Measurements from ENCODE around the gene OR4D1.
A peak's percentile ranks its signal among the peaks of the same experiment; 100 is the strongest.

OR4D1 gene

DNA sequence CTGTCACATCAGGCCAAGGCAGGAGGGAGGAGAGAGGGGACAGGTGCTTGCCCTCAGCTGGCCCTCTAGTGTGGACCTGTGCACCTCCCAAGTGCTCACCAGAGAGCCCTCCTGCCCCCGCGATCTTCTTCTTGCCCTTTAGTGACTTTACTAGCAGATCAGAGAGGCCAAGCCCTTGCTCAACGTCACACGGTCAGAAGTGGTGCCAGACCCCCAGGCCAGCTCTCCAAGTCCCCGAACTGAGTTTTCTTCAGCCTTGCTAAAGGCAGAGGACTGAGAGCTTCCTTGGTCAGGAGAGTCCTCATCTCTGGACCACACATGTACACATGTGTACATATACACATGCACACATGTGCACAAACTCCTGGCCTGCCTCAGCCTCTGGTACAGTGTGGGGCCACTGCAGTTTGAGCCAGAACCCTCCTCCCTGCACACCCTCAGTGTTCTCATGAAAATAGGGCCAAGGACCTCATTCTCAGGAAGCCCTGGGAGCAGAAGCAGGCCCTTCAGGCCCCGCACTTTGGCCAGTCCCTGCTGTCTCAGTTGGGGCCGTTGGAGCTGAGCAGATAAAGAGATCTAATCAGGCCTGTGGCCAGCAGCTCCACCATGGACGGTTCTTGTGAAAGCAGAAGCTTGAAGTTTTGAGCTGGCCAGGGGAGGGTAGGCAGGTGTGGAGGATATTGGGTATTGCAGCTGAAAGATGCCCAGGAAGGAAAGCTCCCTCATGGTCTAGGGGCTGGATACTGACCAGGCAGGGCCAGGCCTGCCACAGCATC, 37.0 kb downstream of the OR4D1 start:
- TF ChIP-seq, protein P1, sequence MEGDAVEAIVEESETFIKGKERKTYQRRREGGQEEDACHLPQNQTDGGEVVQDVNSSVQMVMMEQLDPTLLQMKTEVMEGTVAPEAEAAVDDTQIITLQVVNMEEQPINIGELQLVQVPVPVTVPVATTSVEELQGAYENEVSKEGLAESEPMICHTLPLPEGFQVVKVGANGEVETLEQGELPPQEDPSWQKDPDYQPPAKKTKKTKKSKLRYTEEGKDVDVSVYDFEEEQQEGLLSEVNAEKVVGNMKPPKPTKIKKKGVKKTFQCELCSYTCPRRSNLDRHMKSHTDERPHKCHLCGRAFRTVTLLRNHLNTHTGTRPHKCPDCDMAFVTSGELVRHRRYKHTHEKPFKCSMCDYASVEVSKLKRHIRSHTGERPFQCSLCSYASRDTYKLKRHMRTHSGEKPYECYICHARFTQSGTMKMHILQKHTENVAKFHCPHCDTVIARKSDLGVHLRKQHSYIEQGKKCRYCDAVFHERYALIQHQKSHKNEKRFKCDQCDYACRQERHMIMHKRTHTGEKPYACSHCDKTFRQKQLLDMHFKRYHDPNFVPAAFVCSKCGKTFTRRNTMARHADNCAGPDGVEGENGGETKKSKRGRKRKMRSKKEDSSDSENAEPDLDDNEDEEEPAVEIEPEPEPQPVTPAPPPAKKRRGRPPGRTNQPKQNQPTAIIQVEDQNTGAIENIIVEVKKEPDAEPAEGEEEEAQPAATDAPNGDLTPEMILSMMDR (conservative IDR thresholded peaks at IDR 0.05; ENCODE audit: low read depth, low read length): no peak
- H3K4me3 ChIP-seq (ENCODE audit: low read depth, low read length): no peak overlapping the region
- no peak for DNase-seq (ENCODE audit: low read depth)

DNA sequence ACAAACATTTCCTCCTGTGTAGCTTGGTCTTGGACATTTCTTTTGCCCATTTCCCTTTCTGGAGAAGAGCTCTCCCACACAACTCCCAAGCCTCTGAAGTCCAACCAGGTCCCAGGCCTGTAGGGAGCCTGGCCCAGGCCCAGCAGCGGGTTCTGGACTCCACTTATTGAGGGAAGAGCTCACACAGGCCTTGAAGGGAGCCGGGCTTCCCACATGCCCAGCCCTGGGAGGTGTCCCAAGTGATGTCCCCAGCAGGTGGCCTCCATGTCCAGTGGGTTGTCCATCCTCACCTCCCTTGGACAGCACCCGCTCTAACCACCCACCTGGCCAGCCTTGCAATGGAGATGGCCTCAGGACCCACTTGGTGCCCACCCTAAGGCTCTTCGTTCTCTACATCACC, 38.4 kb downstream of the OR4D1 start:
- TF ChIP-seq, protein P1 (conservative IDR thresholded peaks at IDR 0.05; ENCODE audit: low read depth, low read length): no peak
- H3K4me3 ChIP-seq (ENCODE audit: low read depth, low read length): no peak overlapping the region

DNA sequence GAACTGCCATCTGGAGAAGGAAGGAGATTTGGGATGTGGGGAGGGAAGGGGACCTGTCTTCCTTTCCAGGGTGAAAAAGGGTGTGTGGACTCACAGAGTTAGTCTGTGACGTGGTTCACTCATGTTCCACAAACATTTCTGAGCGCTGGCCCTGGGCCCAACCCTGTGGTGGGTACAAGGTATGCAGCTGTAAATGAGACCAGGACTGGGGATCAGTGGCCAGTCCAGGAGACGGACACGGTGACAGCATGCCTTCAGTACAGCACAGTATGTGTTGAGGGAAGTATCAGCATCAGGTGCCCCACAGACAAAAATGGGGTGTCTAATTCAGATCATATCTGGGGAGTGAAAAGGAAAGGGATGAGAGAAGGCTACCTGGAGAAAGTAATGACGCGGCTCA, 38.9 kb downstream of the OR4D1 start:
- TF ChIP-seq, protein P1 (conservative IDR thresholded peaks at IDR 0.05; ENCODE audit: low read depth, low read length): no peak
- DNase-seq (ENCODE audit: low read depth): no peak
- no peak overlapping the region for H3K4me3 ChIP-seq (ENCODE audit: low read depth, low read length)

More for the DNA sequence above, 38.4 kb downstream of the OR4D1 start:
- no peak for DNase-seq (ENCODE audit: low read depth)

DNA sequence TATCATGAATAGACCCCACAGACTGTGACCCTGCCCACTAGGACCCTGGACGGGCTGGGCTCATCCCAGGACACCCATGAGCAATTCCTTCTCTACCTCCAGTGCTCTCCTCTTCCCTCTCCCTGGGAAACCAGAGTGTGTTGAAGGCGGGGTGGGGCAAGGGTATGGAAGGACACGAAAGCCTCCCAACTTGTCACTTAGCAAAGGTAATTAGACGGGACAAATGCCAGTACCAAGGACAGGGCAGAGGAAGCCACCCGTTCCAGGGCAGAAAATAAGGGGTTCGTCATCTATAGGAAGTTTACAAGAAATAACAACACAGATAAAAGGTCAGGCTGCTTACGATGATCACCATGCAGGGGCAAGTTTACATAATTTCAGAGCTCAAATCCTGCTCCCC, 39.5 kb downstream of the OR4D1 start:
- TF ChIP-seq, protein P1 (conservative IDR thresholded peaks at IDR 0.05; ENCODE audit: low read depth, low read length): no peak
- H3K4me3 ChIP-seq (ENCODE audit: low read depth, low read length): no peak overlapping the region
- no peak for DNase-seq (ENCODE audit: low read depth)

DNA sequence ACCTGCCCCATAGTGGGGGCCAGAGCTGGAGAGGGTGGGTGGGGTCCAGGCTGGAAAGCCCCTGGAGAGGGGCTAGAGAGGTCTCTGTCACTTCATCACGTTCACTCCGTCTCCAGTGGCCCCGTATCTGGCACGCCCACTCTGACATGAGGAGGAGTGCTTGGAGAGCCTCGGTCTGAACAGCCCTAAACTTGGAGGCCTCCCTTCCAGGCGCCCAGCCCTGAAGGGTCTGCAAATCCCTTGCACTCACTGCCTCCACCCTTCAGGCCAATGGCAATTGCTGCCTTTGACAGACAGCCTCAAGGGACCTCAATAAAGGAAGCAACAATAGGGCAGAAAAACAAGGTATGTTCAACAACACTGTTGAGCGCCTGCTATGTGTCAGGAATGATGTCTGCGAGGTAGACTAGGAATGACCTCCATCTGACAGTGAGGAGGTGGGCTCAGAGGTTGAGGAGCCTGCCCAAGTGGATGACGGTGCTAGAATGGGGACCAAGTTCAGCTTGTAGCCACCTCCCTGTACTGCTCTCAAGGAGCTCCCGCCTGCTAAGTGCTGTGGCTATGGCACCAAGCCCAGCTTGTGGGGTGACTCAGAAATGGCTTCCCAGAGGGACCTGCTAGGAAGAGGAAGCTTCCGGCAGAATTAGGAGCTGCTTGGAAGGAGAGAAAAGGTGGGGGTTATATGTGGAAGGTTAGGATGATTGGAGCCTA, 41.4 kb downstream of the OR4D1 start:
- H3K4me3 ChIP-seq (ENCODE audit: low read depth, low read length): no peak overlapping the region
- DNase-seq (ENCODE audit: low read depth): peak; percentile 84
- TF ChIP-seq, protein P1 (conservative IDR thresholded peaks at IDR 0.05; ENCODE audit: low read depth, low read length): no peak

DNA sequence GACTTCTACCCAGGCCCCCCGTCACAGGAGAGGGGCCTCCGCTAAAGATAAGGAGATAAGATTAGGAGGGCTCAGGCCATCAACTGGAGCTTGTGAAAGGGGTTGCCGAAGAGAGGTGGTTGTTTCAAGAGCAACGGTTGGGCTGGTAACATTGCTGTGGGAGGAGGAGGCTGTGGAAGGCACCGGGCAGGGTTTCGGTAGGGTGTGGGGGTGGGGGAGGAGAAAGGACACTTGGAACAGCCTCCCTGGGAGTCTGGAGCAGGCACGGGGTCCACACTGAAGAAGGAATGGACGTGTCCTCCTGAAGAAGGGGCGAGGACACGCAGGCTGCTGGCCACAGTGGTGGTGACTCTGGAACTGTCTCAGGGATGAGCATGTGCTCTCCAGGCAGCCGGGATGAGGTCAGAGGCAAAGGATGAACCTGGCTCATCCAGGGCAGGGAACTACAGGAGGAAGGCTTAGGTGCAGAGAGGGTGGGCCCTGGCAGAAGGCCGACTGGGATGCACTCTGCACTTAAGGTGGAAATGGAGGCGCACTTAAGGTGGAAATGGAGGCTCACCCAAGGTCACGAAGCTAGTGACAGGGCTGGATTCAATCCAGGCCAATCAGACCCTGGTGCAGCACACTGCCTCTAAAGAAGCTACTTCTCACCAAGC, 43.2 kb downstream of the OR4D1 start:
- no peak for DNase-seq (ENCODE audit: low read depth)
- no peak overlapping the region for H3K4me3 ChIP-seq (ENCODE audit: low read depth, low read length)

More for the DNA sequence above, 43.2 kb downstream of the OR4D1 start:
- TF ChIP-seq, protein P1 (conservative IDR thresholded peaks at IDR 0.05; ENCODE audit: low read depth, low read length): no peak
